ENCODE data around the gene CNDP2.

- TF ChIP-seq CTCF (IDR thresholded peaks at IDR 0.05; ENCODE audit: low read length) = no peak
- TF ChIP-seq EZH2 (optimal IDR thresholded peaks at IDR 0.05; ENCODE audit: low read depth, low read length) = no peak
These were observed 36.4 kb downstream of the CNDP2 start for GRCh38 chr18:74532511-74533025.

Data from MM.1S (cell line).